GM12891 (cell line): ENCODE data around the gene PUDP.

ENCODE experiments used
- DNase-seq: peaks from one replicate; pipeline ENCODE4 v3.0.0; 2011; ENCODE audit warnings: low spot score; ENCODE audit not compliant: insufficient read length
- FAIRE-seq: peaks from 2 replicates; lab custom pipeline; 2011; peaks lifted over from hg19 to GRCh38; lab: Jason Lieb, UNC
- PAX5 ChIP-seq: IDR thresholded peaks from 2 replicates; pipeline ENCODE4 v1.6.1; 2011; ENCODE audit warnings: low read length, moderate library complexity, mild to moderate bottlenecking; ENCODE audit not compliant: insufficient read depth, severe bottlenecking
- POLR2A ChIP-seq: IDR thresholded peaks from 2 replicates; pipeline ENCODE4 v1.6.1; 2011; ENCODE audit warnings: low read depth, low read length, control low read depth
- POLR2AphosphoS5 ChIP-seq: IDR thresholded peaks from 2 replicates; pipeline ENCODE4 v1.6.1; 2011; ENCODE audit warnings: low read depth, low read length, control low read depth
- POU2F2 ChIP-seq: IDR thresholded peaks from 2 replicates; pipeline ENCODE4 v1.6.1; 2011; ENCODE audit warnings: low read depth, mild to moderate bottlenecking, control low read depth, low read length, moderate library complexity
- SPI1 ChIP-seq: IDR thresholded peaks from 2 replicates; pipeline ENCODE4 v1.6.1; 2011; ENCODE audit warnings: low read depth, low read length, control low read depth
- TAF1 ChIP-seq: IDR thresholded peaks from 2 replicates; pipeline ENCODE4 v1.6.1; 2011; ENCODE audit warnings: low read depth, low read length, control low read depth

PUDP gene

GRCh38 chrX:7115557-7115956, 32.4 kb downstream of the PUDP start:
- DNase-seq (no peak), FAIRE-seq (peak; percentile 95)
- no peak for TF ChIP-seq POU2F2
- TF ChIP-seq TAF1, result no peak
- TF ChIP-seq SPI1, result no peak
- TF ChIP-seq POLR2AphosphoS5, result no peak
- TF ChIP-seq POLR2A, result no peak; the same call in 1 of the 2 replicates
- TF ChIP-seq PAX5, result no peak

- no peak for TF ChIP-seq POU2F2
- no peak for TF ChIP-seq SPI1
- TF ChIP-seq POLR2A, result no peak
- TF ChIP-seq POLR2AphosphoS5, result no peak
- TF ChIP-seq PAX5, result no peak
- no peak for TF ChIP-seq TAF1
- FAIRE-seq (no peak), DNase-seq (no peak)
Measured at GRCh38 chrX:7112071-7112470, 35.9 kb downstream of the PUDP start.

- TF ChIP-seq POU2F2, result no peak
- TF ChIP-seq PAX5, result no peak
- TF ChIP-seq POLR2A, result no peak; the same call in 1 of the 2 replicates
- no peak for TF ChIP-seq TAF1
- TF ChIP-seq SPI1, result no peak
- no peak for TF ChIP-seq POLR2AphosphoS5
- no peak for DNase-seq
- FAIRE-seq, result no peak
Measured at GRCh38 chrX:7111518-7111917, 36.4 kb downstream of the PUDP start.

- TF ChIP-seq POLR2AphosphoS5 (peak; percentile 76), TAF1 (peak; percentile 62; the same call in 1 of the 2 replicates), POU2F2 (0 out of 2 replicates have a peak, but pooled peaks have one; percentile 54), SPI1 (0 out of 2 replicates have a peak, but pooled peaks have one; percentile 25), PAX5 (no peak), POLR2A (peak; percentile 80)
- no peak for DNase-seq
- peak; percentile 99 for FAIRE-seq
Measured at GRCh38 chrX:7110821-7111276, 37.1 kb downstream of the PUDP start.

- no peak for DNase-seq
- no peak for TF ChIP-seq POLR2AphosphoS5
- TF ChIP-seq PAX5, result no peak
- no peak for TF ChIP-seq POU2F2
- TF ChIP-seq TAF1, result no peak
- no peak; the same call in 1 of the 2 replicates for TF ChIP-seq POLR2A
- TF ChIP-seq SPI1, result no peak
- FAIRE-seq, result peak; percentile 94
Measured at GRCh38 chrX:7109838-7110793, 37.8 kb downstream of the PUDP start.

- peak; percentile 90 for FAIRE-seq
- no peak for DNase-seq
- TF ChIP-seq POLR2A (no peak), POU2F2 (no peak), PAX5 (no peak), TAF1 (no peak)
Measured at GRCh38 chrX:7109049-7109531, 38.9 kb downstream of the PUDP start.

- DNase-seq, result no peak
- TF ChIP-seq PAX5 (no peak), POLR2A (no peak), TAF1 (no peak), SPI1 (no peak), POU2F2 (no peak), POLR2AphosphoS5 (no peak)
- peak; percentile 51 for FAIRE-seq
Measured at GRCh38 chrX:7108030-7108429, 39.9 kb downstream of the PUDP start.

- TF ChIP-seq PAX5 (no peak), SPI1 (no peak), POU2F2 (no peak), POLR2A (no peak), POLR2AphosphoS5 (no peak), TAF1 (no peak)
Measured at GRCh38 chrX:7106649-7107048, 41.3 kb downstream of the PUDP start.

GRCh38 chrX:7102119-7102518, 45.8 kb downstream of the PUDP start:
- FAIRE-seq (no peak), DNase-seq (no peak)
- TF ChIP-seq SPI1 (no peak), POLR2AphosphoS5 (no peak), POU2F2 (no peak), PAX5 (no peak), POLR2A (no peak), TAF1 (no peak)

More at GRCh38 chrX:7106649-7107048, 41.3 kb downstream of the PUDP start:
- FAIRE-seq (no peak), DNase-seq (no peak)
